ENCODE data around the gene THAP3.
A peak's percentile ranks its signal among the peaks of the same experiment; 100 is the strongest.

The THAP3 gene, protein sequence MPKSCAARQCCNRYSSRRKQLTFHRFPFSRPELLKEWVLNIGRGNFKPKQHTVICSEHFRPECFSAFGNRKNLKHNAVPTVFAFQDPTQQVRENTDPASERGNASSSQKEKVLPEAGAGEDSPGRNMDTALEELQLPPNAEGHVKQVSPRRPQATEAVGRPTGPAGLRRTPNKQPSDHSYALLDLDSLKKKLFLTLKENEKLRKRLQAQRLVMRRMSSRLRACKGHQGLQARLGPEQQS

GRCh38 chr1:6624710-6625583 is at the start of gene THAP3:
Gene THAP3 (plus strand): TSS chr1:6624868. CDS start chr1:6625219, 351 bp downstream.
- DNase-seq (ENCODE audit: low read depth in 4 of 4, low spot score in 1 of 4): peak; percentile 83 to 86 (median 84)

GRCh38 chr1:6577831-6578525 is 46.7 kb upstream of the THAP3 start:
- no peak for DNase-seq (ENCODE audit: low read depth in 4 of 4, low spot score in 1 of 4)

GRCh38 chr1:6578624-6579373 is 45.9 kb upstream of the THAP3 start:
- no peak for DNase-seq (ENCODE audit: low read depth in 4 of 4, low spot score in 1 of 4)

GRCh38 chr1:6579374-6580118 is 45.1 kb upstream of the THAP3 start, which contains the start of gene ZBTB48:
Gene ZBTB48 (plus strand): TSS chr1:6579994. CDS start chr1:6580610, 616 bp downstream.
- DNase-seq (ENCODE audit: low read depth in 4 of 4, low spot score in 1 of 4): peak; percentile 90 to 98 (median 94)

DNA sequence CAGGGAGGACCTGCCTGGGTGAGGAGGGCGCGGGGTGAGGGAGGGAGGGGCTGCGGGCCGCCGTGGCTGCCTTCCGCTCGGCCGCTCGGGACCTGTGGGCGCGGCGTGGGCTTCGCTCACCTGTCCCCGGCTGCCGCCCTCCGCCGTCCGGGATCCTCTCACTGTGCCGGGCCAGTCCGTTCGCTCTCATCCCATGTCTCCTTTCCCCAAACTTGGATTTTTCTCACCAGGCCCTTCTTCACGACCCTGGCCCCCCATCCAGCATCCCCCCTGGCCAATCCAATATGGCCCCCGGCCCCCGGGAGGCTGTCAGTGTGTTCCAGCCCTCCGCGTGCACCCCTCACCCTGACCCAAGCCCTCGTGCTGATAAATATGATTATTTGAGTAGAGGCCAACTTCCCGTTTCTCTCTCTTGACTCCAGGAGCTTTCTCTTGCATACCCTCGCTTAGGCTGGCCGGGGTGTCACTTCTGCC is 44.5 kb upstream of the THAP3 start:
- DNase-seq (ENCODE audit: low read depth in 4 of 4, low spot score in 1 of 4): no peak

GRCh38 chr1:6580593-6581409 is 43.9 kb upstream of the THAP3 start:
- no peak for DNase-seq (ENCODE audit: low read depth in 4 of 4, low spot score in 1 of 4)

DNA sequence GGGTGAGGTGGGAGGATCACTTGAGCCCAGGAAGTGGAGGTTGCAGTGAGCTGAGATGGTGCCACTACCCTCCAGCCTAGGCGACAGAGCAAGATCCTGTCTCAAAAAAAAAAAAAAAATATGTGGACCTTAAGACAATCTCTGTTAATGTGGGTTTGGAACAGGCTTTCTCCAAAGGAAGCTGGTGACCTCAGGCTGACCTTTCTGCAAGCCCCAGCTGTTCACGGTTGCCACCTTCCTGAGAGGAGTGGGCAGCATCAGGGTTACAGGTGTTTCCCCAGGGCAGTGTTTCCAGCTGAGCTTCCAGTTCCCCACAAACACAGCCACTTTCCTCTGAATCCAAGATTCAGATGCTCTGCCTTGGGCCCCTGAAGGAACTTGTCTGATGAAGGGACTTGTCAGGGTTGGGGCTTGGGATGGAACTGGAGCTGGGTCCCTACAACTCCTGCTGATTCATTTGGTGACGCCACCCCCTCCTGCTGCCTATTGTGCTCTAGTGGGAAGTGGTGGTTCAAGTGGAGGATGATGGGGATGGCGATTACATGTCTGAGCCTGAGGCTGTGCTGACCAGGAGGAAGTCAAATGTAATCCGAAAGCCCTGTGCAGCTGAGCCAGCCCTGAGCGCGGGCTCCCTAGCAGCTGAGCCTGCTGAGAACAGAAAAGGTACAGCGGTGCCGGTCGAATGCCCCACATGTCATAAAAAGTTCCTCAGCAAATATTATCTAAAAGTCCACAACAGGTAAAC is 42.9 kb upstream of the THAP3 start:
- DNase-seq (ENCODE audit: low read depth in 4 of 4, low spot score in 1 of 4): no peak

- DNase-seq (ENCODE audit: low read depth in 4 of 4, low spot score in 1 of 4): no peak
These were observed 42.3 kb upstream of the THAP3 start for GRCh38 chr1:6582370-6582769.

GRCh38 chr1:6584126-6585080 is 40.3 kb upstream of the THAP3 start:
- no peak for DNase-seq (ENCODE audit: low read depth in 4 of 4, low spot score in 1 of 4)

- DNase-seq (ENCODE audit: low read depth in 4 of 4, low spot score in 1 of 4): no peak
These were observed 39.5 kb upstream of the THAP3 start for GRCh38 chr1:6585081-6585722.

DNA sequence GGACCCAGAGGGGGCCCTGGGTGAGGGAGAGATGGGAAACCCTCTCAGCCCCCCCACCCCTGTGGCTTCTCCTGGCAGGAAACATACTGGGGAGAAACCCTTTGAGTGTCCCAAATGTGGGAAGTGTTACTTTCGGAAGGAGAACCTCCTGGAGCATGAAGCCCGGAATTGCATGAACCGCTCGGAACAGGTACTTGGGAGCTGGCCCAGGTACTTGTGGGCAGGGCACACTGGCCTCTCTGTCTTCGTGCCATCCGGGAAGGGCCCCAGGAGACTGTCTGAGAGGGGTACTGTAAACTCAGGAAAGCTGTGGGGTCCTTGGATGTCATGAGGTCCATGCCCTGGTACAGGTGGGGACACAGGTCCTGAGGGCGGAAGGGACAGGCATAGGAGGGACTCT is 38.8 kb upstream of the THAP3 start:
- no peak for DNase-seq (ENCODE audit: low read depth in 4 of 4, low spot score in 1 of 4)

GRCh38 chr1:6586404-6586816 is 38.3 kb upstream of the THAP3 start:
- no peak for DNase-seq (ENCODE audit: low read depth in 4 of 4, low spot score in 1 of 4)

DNA sequence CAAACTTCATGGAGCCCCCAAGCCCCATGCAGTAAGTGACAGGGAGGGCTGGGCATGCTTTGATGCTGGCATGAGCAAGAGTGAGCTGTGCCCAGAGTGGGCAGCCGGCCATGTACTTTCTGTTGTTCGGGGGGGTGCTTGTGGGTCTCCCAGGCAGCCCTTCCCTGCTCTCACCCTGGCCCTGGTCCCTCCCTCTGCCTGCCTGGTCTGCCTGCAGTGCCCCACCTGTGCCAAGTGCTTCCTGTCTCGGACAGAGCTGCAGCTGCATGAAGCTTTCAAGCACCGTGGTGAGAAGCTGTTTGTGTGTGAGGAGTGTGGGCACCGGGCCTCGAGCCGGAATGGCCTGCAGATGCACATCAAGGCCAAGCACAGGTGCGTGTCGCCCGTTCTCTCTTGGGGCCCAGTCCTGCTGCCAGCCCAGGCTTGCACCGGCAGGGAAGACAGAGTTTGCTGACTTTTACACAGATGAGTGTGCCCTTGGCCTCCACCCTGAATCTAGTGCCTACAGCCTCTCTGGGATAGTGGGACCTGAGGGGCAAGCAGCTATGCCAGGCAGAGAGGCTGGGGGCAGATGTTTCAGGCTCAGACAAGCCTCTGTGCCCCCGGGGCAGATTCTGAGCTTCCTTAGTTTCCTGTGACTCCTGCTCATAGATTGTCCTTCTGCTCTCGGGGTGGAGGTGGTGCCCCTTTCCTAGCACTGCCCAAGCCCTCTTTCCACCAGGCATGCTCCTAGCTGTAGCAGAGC is 37.2 kb upstream of the THAP3 start:
- DNase-seq (ENCODE audit: low read depth in 4 of 4, low spot score in 1 of 4): no peak

DNA sequence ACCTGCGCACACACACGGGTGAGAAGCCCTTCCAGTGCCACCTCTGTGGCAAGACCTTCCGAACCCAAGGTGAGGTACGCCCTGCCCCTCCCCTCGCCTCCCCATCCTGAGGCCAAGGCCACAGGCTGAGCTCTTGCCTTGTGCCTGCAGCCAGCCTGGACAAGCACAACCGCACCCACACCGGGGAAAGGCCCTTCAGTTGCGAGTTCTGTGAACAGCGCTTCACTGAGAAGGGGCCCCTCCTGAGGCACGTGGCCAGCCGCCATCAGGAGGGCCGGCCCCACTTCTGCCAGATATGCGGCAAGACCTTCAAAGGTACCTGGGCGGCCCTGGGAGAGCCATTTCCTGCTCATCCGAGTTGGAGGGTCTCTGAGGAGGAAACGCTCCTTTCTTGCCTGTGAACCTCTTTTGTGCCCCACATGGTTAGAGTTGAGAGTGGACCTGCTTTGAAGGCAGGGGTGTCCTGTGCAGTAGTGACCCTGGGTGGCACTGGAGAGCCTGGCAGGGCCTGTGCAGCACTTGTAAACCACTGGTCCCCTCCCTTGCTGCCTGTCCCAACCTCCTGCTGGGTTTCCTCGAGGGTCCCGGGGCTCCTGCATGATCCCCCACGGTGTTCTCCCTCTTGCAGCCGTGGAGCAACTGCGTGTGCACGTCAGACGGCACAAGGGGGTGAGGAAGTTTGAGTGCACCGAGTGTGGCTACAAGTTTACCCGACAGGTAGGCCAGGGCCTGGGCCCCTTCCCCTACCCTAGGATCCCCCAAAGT is 36.4 kb upstream of the THAP3 start:
- no peak for DNase-seq (ENCODE audit: low read depth in 4 of 4, low spot score in 1 of 4)

DNA sequence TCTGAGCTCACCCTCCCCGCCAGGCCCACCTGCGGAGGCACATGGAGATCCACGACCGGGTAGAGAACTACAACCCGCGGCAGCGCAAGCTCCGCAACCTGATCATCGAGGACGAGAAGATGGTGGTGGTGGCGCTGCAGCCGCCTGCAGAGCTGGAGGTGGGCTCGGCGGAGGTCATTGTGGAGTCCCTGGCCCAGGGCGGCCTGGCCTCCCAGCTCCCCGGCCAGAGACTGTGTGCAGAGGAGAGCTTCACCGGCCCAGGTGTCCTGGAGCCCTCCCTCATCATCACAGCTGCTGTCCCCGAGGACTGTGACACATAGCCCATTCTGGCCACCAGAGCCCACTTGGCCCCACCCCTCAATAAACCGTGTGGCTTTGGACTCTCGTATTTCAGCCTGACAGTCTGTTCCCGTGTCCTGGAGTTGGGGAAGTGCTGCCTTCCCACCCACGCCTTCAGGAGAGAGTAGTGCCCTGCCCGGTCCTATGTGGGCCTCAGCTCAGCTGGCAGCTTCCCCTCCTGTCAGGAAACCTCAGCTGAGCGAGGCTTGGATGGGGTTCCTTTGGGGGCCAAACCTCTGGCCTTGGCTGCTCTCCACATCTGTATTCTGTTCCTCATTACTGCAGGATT is 35.7 kb upstream of the THAP3 start:
- DNase-seq (ENCODE audit: low read depth in 4 of 4, low spot score in 1 of 4): no peak
